ENCODE measurements around the gene CCDC127. TPM values are rescaled to one million over a fixed set of nuclear protein-coding genes. Genes with fewer than 3 reads are reported as not detected.

The CCDC127 gene
- total and polyA plus RNA-seq, 2 of the 4 experiments (the other 2 are of a cell fraction), result 3.2 to 3.9 TPM

DNA sequence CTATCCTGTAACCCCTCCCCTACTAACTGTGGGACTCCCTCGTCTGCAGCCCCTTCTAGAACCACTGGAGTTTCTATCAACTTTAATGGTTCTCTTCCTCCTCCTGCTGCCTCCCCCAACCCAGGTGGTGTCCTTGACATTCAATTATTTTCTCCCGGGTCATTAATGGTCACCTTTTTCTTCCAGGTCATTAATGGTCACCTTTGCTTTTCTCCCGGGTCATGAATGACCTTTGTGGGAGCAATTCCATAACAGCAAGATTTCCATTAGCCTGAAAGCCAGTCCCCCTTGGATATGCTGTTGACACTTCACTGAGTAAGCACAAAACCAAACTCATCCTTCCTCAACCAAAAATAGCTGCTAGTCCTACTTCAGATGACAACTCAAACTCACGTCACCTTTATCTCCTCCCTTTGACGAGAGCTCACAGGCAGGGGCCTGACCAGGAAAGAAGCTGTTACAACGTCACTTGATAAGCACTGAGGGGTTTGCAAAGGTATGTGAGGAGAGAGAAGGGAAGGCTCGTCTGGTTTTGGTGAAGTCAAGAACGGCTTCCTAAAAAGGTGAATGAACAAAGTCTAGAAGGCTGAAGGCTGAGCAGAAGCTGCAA is 10.9 kb downstream of the CCDC127 start:
- ATAC-seq (ENCODE audit: low read depth), result no peak
- no peak overlapping the region for H3K9ac ChIP-seq (ENCODE audit: low read depth, low read length)

More for the DNA sequence above, 10.9 kb downstream of the CCDC127 start:
- intact Hi-C loops (cut with micrococcal nuclease), result no loop called here
- Histone ChIP-seq H2BK15ac (ENCODE audit: low read depth, low read length) (no peak overlapping the region), H2AFZ (replicated peaks; ENCODE audit: low read length, poor library complexity) (no peak overlapping the region), H3K4ac (ENCODE audit: low read depth, low read length) (no peak overlapping the region), H2AK5ac (ENCODE audit: low read depth, low read length) (no peak overlapping the region), H3K4me3 (ENCODE audit: insufficient read depth, low read depth, low read length) (no peak overlapping the region), H3K14ac (replicated peaks; ENCODE audit: low read depth, low read length) (no peak overlapping the region), H3K9me1 (ENCODE audit: insufficient read depth, low read length) (peaks cover 6% of the 10 kb centered on the region; the same call in 1 of the 2 replicates), H2AK9ac (replicated peaks; ENCODE audit: low read depth, low read length, poor library complexity) (no peak overlapping the region), H3K27me3 (ENCODE audit: control insufficient read depth, insufficient read depth, low read length) (no peaks in the 10 kb centered on the region), H2BK120ac (ENCODE audit: low read depth, low read length) (no peak overlapping the region), H3K23ac (ENCODE audit: low read depth, low read length) (no peak overlapping the region), H3K79me1 (ENCODE audit: low read depth in 1 of 2, low read length in 2 of 2) (peaks cover 25 to 35% of the 10 kb centered on the region in 2 experiments), H3K4me2 (ENCODE audit: low read depth, low read length) (no peak overlapping the region), H3K56ac (ENCODE audit: extremely low read depth, insufficient read depth, low read length) (no peak overlapping the region), H2BK20ac (ENCODE audit: low read depth, low read length) (no peak overlapping the region), H4K91ac (ENCODE audit: insufficient read depth, low read depth, low read length) (no peak overlapping the region), H3K27ac (ENCODE audit: insufficient read depth, low read length) (no peak overlapping the region), H3K9me3 (ENCODE audit: control insufficient read depth, insufficient read depth, low read length) (no peaks in the 10 kb centered on the region), H3K18ac (ENCODE audit: low read depth, low read length) (no peak overlapping the region), H4K8ac (ENCODE audit: low read depth in 2 of 2, low read length in 2 of 2) (no peak overlapping the region), H4K20me1 (ENCODE audit: insufficient read depth, low read length) (peaks cover 38% of the 10 kb centered on the region), H4K5ac (ENCODE audit: low read depth, low read length) (no peak overlapping the region), H2BK5ac (ENCODE audit: low read depth, low read length, poor library complexity, severe bottlenecking) (no peak overlapping the region), H3K4me1 (ENCODE audit: control insufficient read depth, insufficient read depth, low read length) (0 out of 2 replicates have a peak, but pooled peaks cover 2% of the 10 kb centered on the region), H3K36me3 (ENCODE audit: control insufficient read depth, insufficient read depth, low read length) (peaks cover 16% of the 10 kb centered on the region)
- ChIA-PET CTCF (interaction anchor here (1.1 kb wide), 1 partner anchor 18 kb away, joined by 5 read pairs; no protein-coding TSS in a partner anchor), POLR2A (ENCODE audit: unreplicated experiment) (no interaction called here)
- TF ChIP-seq RCOR1 (IDR thresholded peaks at IDR 0.05; ENCODE audit: insufficient replicate concordance, low read length) (no peak), RFX5 (IDR thresholded peaks at IDR 0.05; ENCODE audit: low read depth, low read length) (no peak), BHLHE40 (IDR thresholded peaks at IDR 0.05; ENCODE audit: low read depth, low read length) (no peak), CTCF (conservative IDR thresholded peaks at IDR 0.05; ENCODE audit: low read depth, low read length) (no peak), SMC3 (IDR thresholded peaks at IDR 0.05; ENCODE audit: low read depth, low read length) (no peak), RAD21 (IDR thresholded peaks at IDR 0.05; ENCODE audit: low read length) (no peak), CHD1 (IDR thresholded peaks at IDR 0.05; ENCODE audit: low read depth, low read length) (no peak), POLR2A (IDR thresholded peaks at IDR 0.05; ENCODE audit: low read depth, low read length) (no peak), NFE2L2 (IDR thresholded peaks at IDR 0.05; ENCODE audit: low read depth, low read length) (no peak), ELK1 (IDR thresholded peaks at IDR 0.05; ENCODE audit: borderline replicate concordance, low read depth, low read length) (no peak), MAFK (IDR thresholded peaks at IDR 0.05; ENCODE audit: low read depth, low read length) (no peak), CEBPB (IDR thresholded peaks at IDR 0.05; ENCODE audit: low read depth, low read length) (no peak), MXI1 (IDR thresholded peaks at IDR 0.05; ENCODE audit: borderline replicate concordance, low read depth, low read length) (no peak), MAZ (IDR thresholded peaks at IDR 0.05; ENCODE audit: borderline replicate concordance, low read depth, low read length) (no peak)
- TF ChIP-seq, protein P1, sequence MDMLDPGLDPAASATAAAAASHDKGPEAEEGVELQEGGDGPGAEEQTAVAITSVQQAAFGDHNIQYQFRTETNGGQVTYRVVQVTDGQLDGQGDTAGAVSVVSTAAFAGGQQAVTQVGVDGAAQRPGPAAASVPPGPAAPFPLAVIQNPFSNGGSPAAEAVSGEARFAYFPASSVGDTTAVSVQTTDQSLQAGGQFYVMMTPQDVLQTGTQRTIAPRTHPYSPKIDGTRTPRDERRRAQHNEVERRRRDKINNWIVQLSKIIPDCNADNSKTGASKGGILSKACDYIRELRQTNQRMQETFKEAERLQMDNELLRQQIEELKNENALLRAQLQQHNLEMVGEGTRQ (IDR thresholded peaks at IDR 0.05; ENCODE audit: low read depth, low read length), result no peak
- 84% methylated on average over 5 of the region's 8 CpGs; no CpG with 5 or more reads in 1 of the 2 experiments for WGBS, 2 experiments (ENCODE audit: extremely low coverage in 2 of 2, insufficient read length in 1 of 2)
- DNase-seq, result no peak
- no TSS peak for BruUV-seq (replicated peaks)
- in situ Hi-C loops (cut with MboI; ENCODE audit: low sequenced_read_pairs), result no loop called here
- dilution Hi-C loops (cut with HindIII; ENCODE audit: low sequenced_read_pairs, unreplicated experiment), result no loop called here
